ENCODE measurements around the gene SLC16A12. TPM values are rescaled to one million over a fixed set of nuclear protein-coding genes. Genes with fewer than 3 reads are reported as not detected.

SLC16A12 gene
- total RNA-seq, 1 experiment from 2014 or later = 0.09 TPM

GRCh38 chr10:89525556-89525955 is 9.8 kb downstream of the SLC16A12 start:
- Mint-ChIP-seq H3K36me3 (ENCODE audit: insufficient read depth, unreplicated experiment) (no peaks in the 10 kb centered on the region), H3K4me1 (ENCODE audit: insufficient read depth, unreplicated experiment) (no peaks in the 10 kb centered on the region), H3K9me3 (ENCODE audit: unreplicated experiment) (no peaks in the 10 kb centered on the region), H3K27ac (ENCODE audit: low read depth, unreplicated experiment) (no peak overlapping the region), H3K4me3 (ENCODE audit: unreplicated experiment) (no peak overlapping the region), H3K27me3 (ENCODE audit: insufficient read depth, unreplicated experiment) (no peaks in the 10 kb centered on the region)
- no peak for TF ChIP-seq CTCF (IDR thresholded peaks at IDR 0.05; ENCODE audit: unreplicated experiment)
- CTCF ChIA-PET = interaction anchor here (0.6 to 1.2 kb wide), 3 partner anchors 9 to 1881 kb away, joined by 3 to 6 read pairs (median 5); no protein-coding TSS in a partner anchor
- intact Hi-C loops (cut with micrococcal nuclease) = no loop called here
- no peak for DNase-seq (ENCODE audit: unreplicated experiment)
- POLR2A ChIA-PET = interaction anchor here (0.7 to 0.9 kb wide), 2 partner anchors 27 to 355 kb away, joined by 3 to 5 read pairs; no protein-coding TSS in a partner anchor
- no TSS peak for BruUV-seq (replicated peaks)

- ChIA-PET CTCF (no interaction called here), POLR2A (no interaction called here)
- H3K27me3 Mint-ChIP-seq (ENCODE audit: insufficient read depth, unreplicated experiment) = no peaks in the 10 kb centered on the region
- intact Hi-C loops (cut with micrococcal nuclease) = no loop called here
- no peak for DNase-seq (ENCODE audit: unreplicated experiment)
- no peaks in the 10 kb centered on the region for H3K36me3 Mint-ChIP-seq (ENCODE audit: insufficient read depth, unreplicated experiment)
- H3K4me3 Mint-ChIP-seq (ENCODE audit: unreplicated experiment) = no peak overlapping the region
- no peak for TF ChIP-seq CTCF (IDR thresholded peaks at IDR 0.05; ENCODE audit: unreplicated experiment)
- H3K4me1 Mint-ChIP-seq (ENCODE audit: insufficient read depth, unreplicated experiment) = no peaks in the 10 kb centered on the region
- H3K27ac Mint-ChIP-seq (ENCODE audit: low read depth, unreplicated experiment) = no peak overlapping the region
- BruUV-seq (replicated peaks) = no TSS peak
- H3K9me3 Mint-ChIP-seq (ENCODE audit: unreplicated experiment) = no peaks in the 10 kb centered on the region
These were observed 11.1 kb downstream of the SLC16A12 start for GRCh38 chr10:89524279-89524678.

- BruUV-seq (replicated peaks) = no TSS peak
- POLR2A ChIA-PET = no interaction called here
- Mint-ChIP-seq H3K27ac (ENCODE audit: low read depth, unreplicated experiment) (no peak overlapping the region), H3K36me3 (ENCODE audit: insufficient read depth, unreplicated experiment) (no peaks in the 10 kb centered on the region), H3K4me3 (ENCODE audit: unreplicated experiment) (no peak overlapping the region), H3K9me3 (ENCODE audit: unreplicated experiment) (no peaks in the 10 kb centered on the region), H3K4me1 (ENCODE audit: insufficient read depth, unreplicated experiment) (no peaks in the 10 kb centered on the region), H3K27me3 (ENCODE audit: insufficient read depth, unreplicated experiment) (no peaks in the 10 kb centered on the region)
- TF ChIP-seq CTCF (IDR thresholded peaks at IDR 0.05; ENCODE audit: unreplicated experiment) = no peak
- no peak for DNase-seq (ENCODE audit: unreplicated experiment)
- intact Hi-C loops (cut with micrococcal nuclease) = no loop called here
- CTCF ChIA-PET = no interaction called here
These were observed 12.1 kb downstream of the SLC16A12 start for GRCh38 chr10:89523274-89523673.

- intact Hi-C loops (cut with micrococcal nuclease) = no loop called here
- POLR2A ChIA-PET = interaction anchor here (0.6 kb wide), 1 partner anchor 638 kb away, joined by 3 read pairs; no protein-coding TSS in a partner anchor
- no peaks in the 10 kb centered on the region for H3K4me1 Mint-ChIP-seq (ENCODE audit: insufficient read depth, unreplicated experiment)
- no peak overlapping the region for H3K27ac Mint-ChIP-seq (ENCODE audit: low read depth, unreplicated experiment)
- BruUV-seq (replicated peaks) = no TSS peak
- DNase-seq (ENCODE audit: unreplicated experiment) = no peak
- no peaks in the 10 kb centered on the region for H3K9me3 Mint-ChIP-seq (ENCODE audit: unreplicated experiment)
- no peaks in the 10 kb centered on the region for H3K27me3 Mint-ChIP-seq (ENCODE audit: insufficient read depth, unreplicated experiment)
- no peak overlapping the region for H3K4me3 Mint-ChIP-seq (ENCODE audit: unreplicated experiment)
- TF ChIP-seq CTCF (IDR thresholded peaks at IDR 0.05; ENCODE audit: unreplicated experiment) = no peak
- CTCF ChIA-PET = no interaction called here
- no peaks in the 10 kb centered on the region for H3K36me3 Mint-ChIP-seq (ENCODE audit: insufficient read depth, unreplicated experiment)
These were observed 12.9 kb downstream of the SLC16A12 start for GRCh38 chr10:89522463-89522862.

All from MCF 10A (cell line).